ENCODE data around the gene ZRANB3.
A peak's percentile ranks its signal among the peaks of the same experiment; 100 is the strongest.

The ZRANB3 gene

GRCh38 chr2:135096665-135097446, 434.2 kb downstream of the ZRANB3 start:
- Histone ChIP-seq H2AFZ (ENCODE audit: low read length) (no peak overlapping the region), H4K20me1 (ENCODE audit: insufficient read depth, low read length) (no peaks in the 10 kb centered on the region), H3K4me2 (ENCODE audit: low read depth, low read length) (no peak overlapping the region), H3K9ac (ENCODE audit: low read length) (no peak overlapping the region), H3K9me3 (replicated peaks; ENCODE audit: insufficient read depth, low read length) (no peaks in the 10 kb centered on the region), H3K9me2 (replicated peaks; ENCODE audit: insufficient read depth, low read length) (no peaks in the 10 kb centered on the region), H3K36me3 (replicated peaks; ENCODE audit: insufficient read depth, low read length) (no peaks in the 10 kb centered on the region), H3F3A (ENCODE audit: insufficient read depth, low read length) (no peaks in the 10 kb centered on the region), H3K79me2 (ENCODE audit: low read length) (no peaks in the 10 kb centered on the region), H3K4me1 (ENCODE audit: low read length) (no peaks in the 10 kb centered on the region; the same call in none of the 2 replicates), H3K27me3 (replicated peaks; ENCODE audit: insufficient read depth, low read length) (no peaks in the 10 kb centered on the region), H3K27ac (ENCODE audit: low read length) (no peak overlapping the region), H3K4me3 (ENCODE audit: low read length) (no peak overlapping the region)
- TF ChIP-seq EZH2 (optimal IDR thresholded peaks at IDR 0.05; ENCODE audit: low read depth, low read length) (no peak), EZH2phosphoT487 (IDR thresholded peaks at IDR 0.05; ENCODE audit: low read length) (no peak), CTCF (IDR thresholded peaks at IDR 0.05; ENCODE audit: low read length) (no peak)
- DNase-seq = no peak

- H3K4me3 ChIP-seq (ENCODE audit: low read length) = no peak overlapping the region
- H3K4me2 ChIP-seq (ENCODE audit: low read depth, low read length) = no peak overlapping the region
- DNase-seq = peak; percentile 10
- no peaks in the 10 kb centered on the region; the same call in none of the 2 replicates for H3K4me1 ChIP-seq (ENCODE audit: low read length)
- no peaks in the 10 kb centered on the region for H3K9me3 ChIP-seq (replicated peaks; ENCODE audit: insufficient read depth, low read length)
- H4K20me1 ChIP-seq (ENCODE audit: insufficient read depth, low read length) = no peaks in the 10 kb centered on the region
- no peak overlapping the region for H2AFZ ChIP-seq (ENCODE audit: low read length)
- H3K36me3 ChIP-seq (replicated peaks; ENCODE audit: insufficient read depth, low read length) = no peaks in the 10 kb centered on the region; the same call in 1 of the 2 replicates
- no peak overlapping the region for H3K9ac ChIP-seq (ENCODE audit: low read length)
- no peaks in the 10 kb centered on the region for H3K27me3 ChIP-seq (replicated peaks; ENCODE audit: insufficient read depth, low read length)
- no peak overlapping the region for H3K27ac ChIP-seq (ENCODE audit: low read length)
- TF ChIP-seq EZH2 (optimal IDR thresholded peaks at IDR 0.05; ENCODE audit: low read depth, low read length) = no peak
- TF ChIP-seq CTCF (IDR thresholded peaks at IDR 0.05; ENCODE audit: low read length) = no peak
- TF ChIP-seq EZH2phosphoT487 (IDR thresholded peaks at IDR 0.05; ENCODE audit: low read length) = no peak
- no peaks in the 10 kb centered on the region for H3K79me2 ChIP-seq (ENCODE audit: low read length)
- H3F3A ChIP-seq (ENCODE audit: insufficient read depth, low read length) = no peaks in the 10 kb centered on the region
- no peaks in the 10 kb centered on the region for H3K9me2 ChIP-seq (replicated peaks; ENCODE audit: insufficient read depth, low read length)
Measured at GRCh38 chr2:135095591-135095990, 435.4 kb downstream of the ZRANB3 start.

GRCh38 chr2:135094508-135094907, 436.5 kb downstream of the ZRANB3 start:
- Histone ChIP-seq H2AFZ (ENCODE audit: low read length) (no peak overlapping the region), H3K9me2 (replicated peaks; ENCODE audit: insufficient read depth, low read length) (no peaks in the 10 kb centered on the region), H3K27me3 (replicated peaks; ENCODE audit: insufficient read depth, low read length) (no peaks in the 10 kb centered on the region), H3K4me2 (ENCODE audit: low read depth, low read length) (no peak overlapping the region), H3K4me1 (ENCODE audit: low read length) (no peaks in the 10 kb centered on the region; the same call in none of the 2 replicates), H3K9ac (ENCODE audit: low read length) (no peak overlapping the region), H3K79me2 (ENCODE audit: low read length) (no peaks in the 10 kb centered on the region), H3K36me3 (replicated peaks; ENCODE audit: insufficient read depth, low read length) (no peaks in the 10 kb centered on the region; the same call in 1 of the 2 replicates), H3K27ac (ENCODE audit: low read length) (no peak overlapping the region), H3F3A (ENCODE audit: insufficient read depth, low read length) (no peaks in the 10 kb centered on the region), H3K9me3 (replicated peaks; ENCODE audit: insufficient read depth, low read length) (no peaks in the 10 kb centered on the region), H3K4me3 (ENCODE audit: low read length) (no peak overlapping the region), H4K20me1 (ENCODE audit: insufficient read depth, low read length) (no peaks in the 10 kb centered on the region)
- TF ChIP-seq EZH2 (optimal IDR thresholded peaks at IDR 0.05; ENCODE audit: low read depth, low read length) = no peak
- no peak for TF ChIP-seq CTCF (IDR thresholded peaks at IDR 0.05; ENCODE audit: low read length)
- no peak for TF ChIP-seq EZH2phosphoT487 (IDR thresholded peaks at IDR 0.05; ENCODE audit: low read length)
- no peak for DNase-seq

Measured in MM.1S (cell line).